GM21723 (cell line): ENCODE measurements around the gene HOXA1.

Experiments
- ATAC-seq: cut with Tn5 transposase; IDR thresholded peaks from one replicate; pipeline ENCODE4 v1.9.1; 2021; ENCODE audit warnings: mild to moderate bottlenecking, moderate library complexity; ENCODE audit not compliant: unreplicated experiment

Gene HOXA1

GRCh38 chr7:27094304-27095049, 1.3 kb downstream of the HOXA1 start:
- no peak for ATAC-seq

- ATAC-seq = no peak
Observed at GRCh38 chr7:27093184-27093895, 2.5 kb downstream of the HOXA1 start.

GRCh38 chr7:27092819-27093110, 3.0 kb downstream of the HOXA1 start:
- ATAC-seq = no peak

GRCh38 chr7:27091941-27092818, 3.6 kb downstream of the HOXA1 start:
- ATAC-seq = no peak

- no peak for ATAC-seq
Observed at GRCh38 chr7:27091105-27091504, 4.7 kb downstream of the HOXA1 start.

DNA sequence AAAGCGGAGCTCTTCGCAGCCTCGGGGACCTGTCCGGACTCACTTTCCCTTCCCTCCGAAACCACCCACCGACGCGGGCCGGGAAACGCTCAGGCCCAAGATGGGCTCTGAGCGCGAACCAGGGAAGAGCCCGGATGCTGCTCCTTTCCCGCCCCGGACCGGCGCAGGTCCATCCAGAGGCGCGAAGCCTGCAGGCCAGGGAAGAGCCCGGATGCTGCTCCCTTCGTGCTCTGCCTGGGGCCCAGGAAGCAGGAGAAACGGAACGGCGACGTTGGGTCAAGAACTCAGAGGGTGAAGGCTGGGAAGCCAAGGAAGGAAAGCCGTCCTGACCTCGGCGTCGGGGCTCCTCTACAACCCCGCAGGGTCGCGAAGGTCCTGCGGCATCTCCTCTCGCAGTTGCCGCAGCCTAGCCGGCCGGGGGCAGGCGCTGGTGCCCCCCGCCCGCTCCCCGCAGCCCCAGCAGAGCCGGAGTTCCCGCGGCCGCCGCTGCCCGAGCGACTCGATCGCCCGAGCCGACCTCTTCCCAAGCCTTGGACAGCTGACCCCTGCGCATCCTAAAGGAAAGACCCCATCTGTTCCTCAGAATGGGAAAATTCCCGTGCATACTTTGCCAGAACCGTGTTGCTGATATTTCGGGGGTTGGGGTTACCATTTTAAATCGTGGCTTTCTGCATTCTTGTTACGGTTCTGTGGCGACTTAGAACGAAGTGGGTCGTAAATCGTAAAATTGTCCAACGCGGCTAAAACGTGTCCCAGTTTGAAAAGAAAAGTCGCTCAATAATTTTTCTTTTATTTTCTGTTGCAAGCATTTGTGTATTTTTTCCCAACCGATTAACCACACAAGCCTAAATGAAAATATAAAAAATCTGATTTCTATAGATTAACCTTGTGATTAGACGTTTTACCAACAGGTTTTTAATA, 7.5 kb downstream of the HOXA1 start:
- ATAC-seq = no peak

DNA sequence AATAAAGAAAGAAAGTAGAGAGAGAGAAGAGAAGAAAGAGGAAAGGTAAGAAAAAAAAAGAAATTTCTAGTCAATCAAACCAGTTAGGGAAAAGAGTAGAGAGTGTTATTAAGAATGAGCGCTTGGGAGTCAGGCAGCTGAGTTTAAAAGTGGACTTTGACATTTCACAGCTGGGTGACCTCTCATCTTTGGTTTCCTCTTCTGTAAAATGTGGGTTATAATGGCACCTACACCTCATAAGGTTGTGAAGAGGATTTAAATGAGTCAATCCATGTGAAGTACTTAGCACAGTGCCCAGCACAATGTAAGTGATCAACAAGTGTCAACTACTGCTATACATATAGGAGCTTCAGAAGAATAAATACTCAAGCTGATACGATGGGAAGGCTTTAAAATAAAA, 12.2 kb downstream of the HOXA1 start:
- no peak for ATAC-seq

GRCh38 chr7:27082171-27082570, 13.6 kb downstream of the HOXA1 start:
- no peak for ATAC-seq

DNA sequence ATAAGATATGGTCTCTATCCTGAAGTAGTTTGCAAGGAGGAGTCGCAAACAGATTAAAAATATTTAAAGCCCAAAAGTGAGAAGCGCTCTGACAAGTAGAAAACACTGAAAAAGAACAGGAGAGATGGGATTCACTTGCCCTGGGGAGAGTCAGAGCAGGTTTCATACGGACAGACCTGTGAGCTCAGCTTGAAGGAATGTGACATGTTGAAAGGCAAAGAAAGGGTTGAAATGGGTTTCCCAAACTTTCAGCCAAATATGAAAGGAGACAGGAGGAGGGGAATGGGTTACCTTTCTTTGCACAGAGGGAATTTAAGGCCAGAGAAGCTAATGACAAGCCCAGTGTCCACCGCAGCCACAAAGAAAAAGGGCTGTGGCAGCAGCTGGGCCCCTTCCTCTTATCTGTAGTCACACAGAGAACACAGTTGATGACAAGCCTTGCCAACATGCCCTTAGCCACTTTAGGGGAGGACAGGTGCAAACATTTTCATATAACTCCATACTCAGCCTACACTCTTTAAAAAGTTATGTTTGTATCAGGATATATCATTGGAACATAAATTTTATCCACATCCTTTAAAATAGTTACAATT, 14.9 kb downstream of the HOXA1 start:
- ATAC-seq = no peak

- no peak for ATAC-seq
Observed at GRCh38 chr7:27079234-27079975, 16.4 kb downstream of the HOXA1 start.

DNA sequence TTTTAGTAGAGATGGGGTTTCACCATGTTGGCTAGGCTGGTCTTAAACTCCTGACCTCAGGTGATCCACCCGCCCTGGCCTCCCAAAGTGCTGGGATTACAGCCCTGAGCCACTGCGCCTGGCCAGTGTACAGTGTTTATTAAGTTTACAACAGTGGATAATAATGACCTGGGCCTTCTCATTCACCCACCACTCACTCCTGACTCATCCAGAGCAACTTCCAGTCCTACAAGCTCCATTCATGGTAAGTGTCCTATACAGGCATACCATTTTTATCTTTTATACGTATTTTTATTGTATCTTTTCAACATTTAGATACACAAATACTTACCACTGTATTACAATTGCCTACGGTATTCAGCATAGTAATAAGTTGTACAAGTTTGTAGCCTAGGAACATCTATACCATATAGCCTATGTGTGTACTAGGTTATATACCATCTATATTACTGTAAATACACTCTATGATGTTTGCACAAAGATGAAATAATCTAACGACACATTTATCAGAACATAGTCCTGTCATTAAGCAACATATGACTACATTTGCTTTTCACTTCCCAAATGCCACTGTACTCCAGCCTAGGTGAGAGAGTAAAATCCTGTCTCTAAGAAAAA, 17.1 kb downstream of the HOXA1 start:
- ATAC-seq = no peak

GRCh38 chr7:27073076-27073475, 22.7 kb downstream of the HOXA1 start:
- ATAC-seq = no peak

GRCh38 chr7:27071622-27072390, 24.0 kb downstream of the HOXA1 start:
- ATAC-seq = no peak

GRCh38 chr7:27068259-27068658, 27.5 kb downstream of the HOXA1 start:
- ATAC-seq = no peak

- no peak for ATAC-seq
Observed at GRCh38 chr7:27066148-27066547, 29.7 kb downstream of the HOXA1 start.

GRCh38 chr7:27065709-27066108, 30.1 kb downstream of the HOXA1 start:
- no peak for ATAC-seq

- no peak for ATAC-seq
Observed at GRCh38 chr7:27064661-27065060, 31.1 kb downstream of the HOXA1 start.

GRCh38 chr7:27064159-27064558, 31.6 kb downstream of the HOXA1 start:
- ATAC-seq = no peak
